Muscle layer of duodenum (tissue), 2 donors: ENCODE measurements around the gene TFDP1.
"Not testable (repeated sequence)": the region's sequence is repeated elsewhere in the genome, so short reads cannot be mapped to it uniquely, and the experiment has no call there.

ENCODE experiments used
- H3K27ac ChIP-seq: one replicate; pipeline ENCODE4 v1.7.0; 2013; ENCODE audit warnings: mild to moderate bottlenecking, low read length
- H3K27me3 ChIP-seq: one replicate; pipeline ENCODE4 v1.7.0; 2013; ENCODE audit warnings: low read depth, mild to moderate bottlenecking, control low read depth, low read length
- H3K36me3 ChIP-seq, 2 donors: one replicate each; pipeline ENCODE4 v1.7.0; 2013; ENCODE audit warnings: low read length in 2 of 2, control low read depth in 1 of 2, mild to moderate bottlenecking in 1 of 2; ENCODE audit not compliant: insufficient read depth in 2 of 2, control insufficient read depth in 1 of 2
- H3K4me1 ChIP-seq, 2 donors: one replicate each; pipeline ENCODE4 v1.7.0; 2013; ENCODE audit warnings: low read length in 2 of 2, mild to moderate bottlenecking in 2 of 2, control low read depth in 1 of 2, moderate library complexity in 1 of 2; ENCODE audit not compliant: insufficient read depth in 2 of 2, control insufficient read depth in 1 of 2
- H3K4me3 ChIP-seq, 2 donors: one replicate each; pipeline ENCODE4 v1.7.0; 2013; ENCODE audit warnings: low read length in 2 of 2, low read depth in 1 of 2, mild to moderate bottlenecking in 1 of 2
- H3K9me3 ChIP-seq, 2 donors: one replicate each; pipeline ENCODE4 v1.7.0; 2013; ENCODE audit warnings: low read length in 2 of 2, control low read depth in 1 of 2, mild to moderate bottlenecking in 1 of 2; ENCODE audit not compliant: control insufficient read depth in 1 of 2
- donor health status: healthy.

TFDP1 gene

DNA sequence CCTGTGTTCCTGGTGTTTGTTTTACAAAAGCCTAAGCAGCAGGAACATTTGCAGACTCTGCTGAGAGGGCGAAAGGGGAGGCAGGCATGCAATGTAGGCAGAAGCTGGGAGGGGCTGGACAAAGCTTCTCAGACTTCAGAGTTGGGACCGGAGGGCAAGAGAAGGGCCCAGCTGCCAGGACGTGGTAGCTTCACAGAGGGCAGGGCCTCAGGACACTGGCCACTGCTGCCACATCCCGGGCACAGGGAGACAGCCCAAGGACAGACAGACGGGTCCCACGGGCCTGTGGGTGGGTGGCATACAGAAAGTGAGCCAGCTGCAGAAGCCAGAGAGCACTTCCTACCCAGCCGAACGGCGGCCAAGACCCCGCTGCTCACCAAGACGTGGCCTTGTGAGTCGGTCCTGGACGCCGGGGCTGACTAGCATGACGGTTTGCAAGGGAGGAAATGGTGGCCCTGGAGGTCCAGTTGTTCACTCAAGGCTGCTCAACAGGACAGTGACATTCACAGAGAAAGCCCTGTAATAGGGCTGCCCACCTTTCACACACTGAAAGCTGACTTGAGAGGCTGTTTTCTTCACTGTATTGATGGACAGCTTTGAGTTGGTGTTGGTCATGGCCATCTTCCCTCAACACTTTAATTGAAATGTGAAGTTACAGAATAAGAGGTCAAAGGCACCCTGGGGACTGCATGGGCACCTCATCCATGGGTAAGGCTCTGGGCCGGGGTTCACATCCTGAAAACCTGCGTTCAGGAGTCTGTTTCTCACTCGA lies 23.7 kb upstream of the TFDP1 start:
- H3K4me1 ChIP-seq = peaks cover 0 to 7% of the 10 kb centered on the region in 2 donors
- no peaks in the 10 kb centered on the region for H3K27me3 ChIP-seq

DNA sequence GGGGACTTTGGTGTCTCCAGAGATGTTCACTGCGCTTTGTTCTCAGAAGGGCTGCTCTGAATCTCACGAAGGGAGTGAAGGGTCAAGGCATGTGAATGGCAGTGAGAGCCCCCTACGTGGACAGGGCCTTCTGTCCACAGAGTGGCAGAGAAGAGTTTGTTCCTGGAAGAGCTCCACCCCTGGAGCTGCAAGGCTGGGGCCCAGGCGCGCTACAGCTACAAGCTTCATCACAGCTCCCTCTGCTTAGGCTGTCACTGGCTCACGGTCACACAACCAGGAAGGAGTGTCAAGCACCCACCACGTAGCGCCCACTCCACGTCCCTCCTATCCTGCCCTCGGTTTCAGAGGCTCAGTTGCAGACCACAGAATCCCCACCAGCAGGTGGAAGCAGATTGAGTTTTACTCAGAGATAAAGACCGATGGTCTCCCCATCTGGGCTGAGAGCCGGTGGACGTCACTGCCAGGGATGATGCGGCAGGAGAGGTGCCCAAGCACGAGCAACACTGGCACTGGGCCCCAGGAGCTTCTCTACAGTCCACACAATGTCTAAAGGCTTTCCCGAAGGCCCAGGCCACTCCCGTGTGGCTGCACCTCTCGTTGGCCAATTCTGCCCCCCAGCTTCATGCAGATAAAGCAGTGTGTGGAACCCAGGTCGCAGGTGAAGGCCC lies 23.0 kb upstream of the TFDP1 start:
- peaks cover 0 to 7% of the 10 kb centered on the region in 2 donors for H3K4me1 ChIP-seq
- H3K9me3 ChIP-seq = no peaks in the 10 kb centered on the region
- H3K27ac ChIP-seq = no peak overlapping the region
- no peaks in the 10 kb centered on the region for H3K36me3 ChIP-seq
- no peaks in the 10 kb centered on the region for H3K27me3 ChIP-seq
- no peak overlapping the region for H3K4me3 ChIP-seq

More for the DNA sequence above, 23.7 kb upstream of the TFDP1 start:
- no peak overlapping the region for H3K27ac ChIP-seq
- H3K4me3 ChIP-seq = no peak overlapping the region
- H3K9me3 ChIP-seq = no peaks in the 10 kb centered on the region
- no peaks in the 10 kb centered on the region for H3K36me3 ChIP-seq

DNA sequence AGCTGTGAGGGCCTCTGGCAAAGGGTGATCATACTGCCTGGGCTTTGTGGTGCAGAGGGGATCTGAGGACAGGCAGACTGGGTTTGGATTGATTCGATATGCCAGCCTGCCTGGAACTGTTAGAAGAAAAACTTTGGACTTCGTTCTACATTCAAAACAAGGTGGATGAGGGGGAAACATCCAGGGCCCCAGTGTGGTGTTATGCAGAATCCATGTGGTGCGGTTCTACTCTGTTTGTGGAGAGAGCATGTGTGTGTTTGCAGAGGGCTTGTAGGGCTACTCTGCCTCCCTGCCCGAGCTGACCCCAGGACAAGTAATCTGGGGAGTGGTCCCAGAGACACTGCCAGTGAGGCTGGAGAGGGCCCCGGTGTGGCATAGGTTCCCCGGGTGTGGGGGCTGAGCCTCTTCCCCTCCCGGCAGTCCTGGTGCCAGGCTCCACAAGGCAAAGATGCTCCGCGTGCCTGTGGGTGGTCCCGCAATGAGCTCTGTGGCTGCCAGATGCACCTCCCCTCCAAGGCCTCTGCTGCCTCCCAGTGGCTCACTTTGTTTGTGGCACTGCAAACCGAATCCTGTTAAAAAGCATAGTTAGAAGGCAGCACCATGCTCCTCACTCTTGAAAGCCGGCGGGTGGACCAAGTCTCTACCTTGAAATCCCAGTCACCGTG lies 22.3 kb upstream of the TFDP1 start:
- peaks cover 0 to 7% of the 10 kb centered on the region in 2 donors for H3K4me1 ChIP-seq
- no peaks in the 10 kb centered on the region for H3K27me3 ChIP-seq
- H3K9me3 ChIP-seq = no peaks in the 10 kb centered on the region
- H3K4me3 ChIP-seq = no peak overlapping the region
- no peaks in the 10 kb centered on the region for H3K36me3 ChIP-seq
- no peak overlapping the region for H3K27ac ChIP-seq

DNA sequence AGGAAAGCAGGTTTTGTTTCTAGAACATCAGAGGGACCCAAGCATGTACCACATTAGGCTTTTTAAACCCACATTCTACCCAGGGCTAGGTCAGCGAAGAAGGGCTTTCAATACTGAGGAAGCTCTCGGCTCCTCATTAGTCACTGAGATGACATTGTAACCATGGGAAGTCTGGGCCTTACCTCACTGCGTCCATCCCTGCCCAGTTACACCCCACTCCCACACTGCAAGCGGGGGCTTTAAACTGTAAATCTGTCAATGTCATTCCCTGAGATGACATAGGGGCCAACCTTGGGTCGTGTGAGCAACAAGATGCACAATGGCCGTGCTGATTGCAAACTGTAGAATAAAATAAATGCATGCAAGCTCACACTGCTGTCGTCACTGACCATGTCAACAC lies 21.7 kb upstream of the TFDP1 start:
- no peaks in the 10 kb centered on the region for H3K36me3 ChIP-seq
- H3K27ac ChIP-seq = no peak overlapping the region
- H3K4me1 ChIP-seq = peaks cover 0 to 7% of the 10 kb centered on the region in 2 donors
- no peaks in the 10 kb centered on the region for H3K27me3 ChIP-seq
- H3K4me3 ChIP-seq = no peak overlapping the region
- no peaks in the 10 kb centered on the region for H3K9me3 ChIP-seq

DNA sequence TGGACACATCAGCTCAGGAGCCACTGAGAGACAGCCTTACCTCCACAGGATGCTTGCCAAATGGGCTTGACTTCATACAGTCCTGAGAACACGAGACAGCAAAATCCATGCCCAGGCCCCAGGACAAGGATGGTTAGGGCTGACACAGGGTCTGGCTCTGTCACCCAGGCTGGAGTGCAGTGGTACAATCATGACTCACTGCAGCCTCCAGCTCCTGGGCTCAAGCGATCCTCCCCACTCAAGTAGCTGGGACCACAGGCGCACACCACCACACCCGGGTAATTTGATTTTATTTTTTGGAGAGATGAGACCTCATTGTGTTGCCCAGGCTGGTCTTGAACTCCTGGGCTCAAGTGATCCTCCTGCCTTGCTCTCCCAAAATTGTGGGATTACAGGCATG lies 21.0 kb upstream of the TFDP1 start:
- not testable (repeated sequence) for H3K27ac ChIP-seq

DNA sequence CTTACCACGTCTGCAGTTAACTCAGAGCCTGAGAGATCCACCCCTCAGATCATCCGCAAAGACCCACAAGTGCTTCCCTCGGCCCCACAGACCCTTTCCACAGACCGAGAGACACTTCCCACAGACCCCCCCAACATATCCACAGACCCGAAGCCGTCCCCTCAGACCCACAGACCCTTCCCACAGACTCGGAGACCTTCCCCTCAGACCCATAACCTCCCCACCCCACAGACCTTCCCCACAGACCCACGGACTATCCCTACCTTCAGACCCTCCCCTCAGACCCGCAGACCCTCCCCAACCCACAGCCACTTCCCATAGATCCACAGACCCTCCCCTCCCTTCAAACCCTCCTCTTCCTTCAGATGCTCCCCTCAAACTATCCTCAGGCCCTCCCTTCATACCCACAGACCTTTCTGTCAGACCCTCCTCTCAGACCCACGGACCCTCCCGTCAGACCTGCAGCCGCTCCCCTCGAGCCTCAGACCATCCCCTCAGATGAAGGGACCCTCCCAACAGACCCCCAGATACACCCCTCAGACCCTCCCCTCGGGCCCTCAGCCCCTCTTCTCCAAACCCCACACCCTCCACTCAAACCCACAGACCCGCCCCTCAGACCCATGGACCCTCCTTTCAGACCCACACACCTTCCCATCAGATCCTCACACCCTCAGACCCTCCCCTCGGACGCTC lies 20.1 kb upstream of the TFDP1 start:
- peaks cover 0 to 7% of the 10 kb centered on the region in 2 donors for H3K4me1 ChIP-seq
- no peak overlapping the region for H3K4me3 ChIP-seq
- H3K27ac ChIP-seq = no peak overlapping the region
- H3K36me3 ChIP-seq = no peaks in the 10 kb centered on the region
- H3K27me3 ChIP-seq = no peaks in the 10 kb centered on the region
- H3K9me3 ChIP-seq = no peaks in the 10 kb centered on the region

More for the DNA sequence above, 21.0 kb upstream of the TFDP1 start:
- H3K4me3 ChIP-seq, H3K27me3 ChIP-seq, H3K9me3 ChIP-seq, H3K36me3 ChIP-seq, H3K4me1 ChIP-seq: not testable (repeated sequence)

DNA sequence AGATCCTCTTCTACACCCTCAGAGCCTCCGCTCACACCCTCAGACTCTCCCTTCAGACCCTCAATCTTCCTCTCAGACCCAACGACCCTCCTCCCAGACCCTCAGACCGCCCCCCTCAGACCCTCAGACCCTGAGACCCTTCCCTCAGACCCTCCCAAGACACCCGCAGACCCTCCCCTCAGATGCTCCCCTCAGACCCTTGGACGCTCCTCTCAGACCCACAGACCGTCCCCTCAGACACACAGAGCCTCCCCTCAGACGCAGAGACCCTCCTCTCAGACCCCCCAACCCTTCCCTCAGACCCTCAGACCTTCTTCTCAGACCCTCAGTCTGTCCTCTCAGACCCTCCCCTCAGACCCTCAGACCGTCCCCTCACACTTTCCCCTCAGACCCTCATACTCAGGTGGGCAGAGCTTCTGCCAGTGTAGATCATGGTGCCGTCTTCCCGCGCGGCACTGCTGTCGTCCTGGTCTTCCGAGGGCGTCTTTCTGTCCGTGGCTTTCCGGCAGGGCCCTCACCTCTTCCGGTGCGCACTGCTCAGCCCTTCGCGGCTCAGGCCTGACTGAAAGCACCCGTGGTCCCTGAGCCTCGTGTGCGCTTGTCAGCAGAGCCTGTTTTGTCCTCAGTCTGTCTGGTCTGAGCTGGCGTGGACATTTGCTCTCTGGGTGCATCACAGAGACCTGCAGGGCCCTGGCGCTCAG lies 18.9 kb upstream of the TFDP1 start:
- Histone ChIP-seq H3K27me3 (no peaks in the 10 kb centered on the region), H3K27ac (no peak overlapping the region), H3K9me3 (no peaks in the 10 kb centered on the region), H3K36me3 (no peaks in the 10 kb centered on the region), H3K4me1 (peaks cover 0 to 7% of the 10 kb centered on the region in 2 donors), H3K4me3 (no peak overlapping the region)

DNA sequence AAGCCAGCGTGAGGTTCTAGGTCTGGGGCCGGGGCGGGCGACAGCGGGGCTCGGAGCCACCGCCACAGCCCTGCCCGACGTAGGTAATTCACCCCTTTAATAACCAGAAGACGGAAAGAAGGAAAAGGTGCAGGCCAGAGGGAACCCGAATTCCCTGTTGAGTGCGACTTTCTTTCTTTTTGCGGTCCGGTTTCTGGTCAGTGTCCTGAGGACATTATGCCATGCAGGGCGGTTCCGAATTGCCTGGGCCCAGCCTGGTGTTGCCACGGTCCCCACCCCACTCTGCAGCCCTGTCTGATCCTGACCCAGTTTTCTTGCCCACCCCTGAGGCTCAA lies 18.4 kb upstream of the TFDP1 start:
- Histone ChIP-seq H3K27me3 (no peaks in the 10 kb centered on the region), H3K9me3 (no peaks in the 10 kb centered on the region), H3K27ac (no peak overlapping the region), H3K4me3 (no peak overlapping the region), H3K36me3 (no peaks in the 10 kb centered on the region), H3K4me1 (peaks cover 0 to 7% of the 10 kb centered on the region in 2 donors)

DNA sequence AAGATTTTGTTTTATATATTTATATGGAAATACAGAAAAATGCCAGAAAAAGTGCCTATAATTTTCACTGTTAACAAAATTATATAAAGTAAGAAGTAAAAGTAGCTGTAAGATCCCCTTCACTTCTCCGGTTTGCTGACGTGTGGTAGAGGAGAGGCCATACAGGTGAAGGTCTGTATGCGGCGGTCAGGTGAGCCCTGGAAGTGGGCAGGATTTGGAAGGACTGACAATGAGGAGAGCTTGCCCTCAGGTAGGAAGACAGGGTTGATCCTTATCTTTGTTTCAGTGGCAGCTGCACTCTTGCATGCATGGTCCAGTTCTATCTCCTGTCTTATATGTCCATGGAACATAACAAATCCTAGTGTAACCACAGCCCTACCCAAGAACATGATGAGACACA lies 16.9 kb upstream of the TFDP1 start:
- Histone ChIP-seq H3K36me3 (no peaks in the 10 kb centered on the region), H3K9me3 (peaks cover 0 to 3% of the 10 kb centered on the region in 2 donors), H3K4me1 (no peaks in the 10 kb centered on the region), H3K4me3 (no peak overlapping the region), H3K27me3 (no peaks in the 10 kb centered on the region), H3K27ac (no peak overlapping the region)

DNA sequence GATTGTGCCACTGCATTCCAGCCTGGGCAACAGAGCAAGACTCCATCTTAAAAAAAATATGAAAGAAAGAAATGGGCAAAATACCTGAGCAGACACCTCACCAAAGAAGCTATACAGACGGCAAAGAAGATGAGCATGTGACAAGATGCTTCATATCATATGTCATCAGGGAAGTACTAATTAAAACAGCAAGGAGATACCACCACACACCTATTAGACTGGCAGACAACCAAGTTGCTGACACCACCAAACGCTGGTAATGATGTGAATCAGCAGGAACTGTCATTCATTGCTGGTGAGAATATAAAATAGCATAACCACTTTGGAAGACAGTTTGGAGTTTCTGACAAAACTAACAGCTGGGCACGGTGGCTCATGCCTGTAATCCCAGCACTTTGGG lies 11.5 kb upstream of the TFDP1 start:
- no peak overlapping the region for H3K27ac ChIP-seq
- H3K4me3 ChIP-seq = no peak overlapping the region
- peaks cover 0 to 15% of the 10 kb centered on the region in 2 donors for H3K9me3 ChIP-seq
- H3K36me3 ChIP-seq = no peaks in the 10 kb centered on the region
- no peaks in the 10 kb centered on the region for H3K27me3 ChIP-seq
- no peaks in the 10 kb centered on the region for H3K4me1 ChIP-seq

DNA sequence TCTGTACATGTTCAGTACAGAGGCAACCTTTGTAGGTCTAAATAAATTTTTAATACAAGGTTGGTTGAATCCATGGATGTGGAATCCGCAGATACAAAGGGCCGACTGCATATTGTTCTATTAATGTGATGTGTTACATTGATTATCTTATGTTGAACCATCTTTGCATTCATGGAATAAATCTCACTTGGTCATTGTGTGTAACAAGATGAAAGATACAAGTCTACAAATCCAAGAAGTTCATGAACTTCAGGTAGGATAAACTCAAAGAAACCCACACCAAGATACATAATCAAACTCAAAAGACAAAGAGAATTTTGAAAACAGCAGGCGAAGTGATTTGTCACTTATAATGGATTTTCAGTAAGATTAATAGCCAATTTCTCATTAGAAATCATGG lies 8.0 kb upstream of the TFDP1 start:
- H3K4me1 ChIP-seq = no peaks in the 10 kb centered on the region
- H3K27ac ChIP-seq = no peak overlapping the region
- H3K27me3 ChIP-seq = no peaks in the 10 kb centered on the region
- H3K9me3 ChIP-seq = peaks cover 0 to 13% of the 10 kb centered on the region in 2 donors
- no peak overlapping the region for H3K4me3 ChIP-seq
- H3K36me3 ChIP-seq = no peaks in the 10 kb centered on the region
